Vagina (tissue), 2 donors: Measurements from ENCODE around the gene ANO7. TPM values are rescaled to one million over a fixed set of nuclear protein-coding genes. Genes with fewer than 3 reads are reported as not detected.
A peak's percentile ranks its signal among the peaks of the same experiment; 100 is the strongest.

Experiments
- DNase-seq, 2 donors: peaks; one replicate each; pipeline ENCODE4 v3.0.0-alpha.2; 2017; ENCODE audit errors: extremely low spot score in 2 of 2
- H3K27ac ChIP-seq: fragments of 200-600 bp; sonication (generic); one replicate; pipeline ENCODE4 v1.5.1; 2019
- H3K27me3 ChIP-seq: fragments of 200-600 bp; sonication (generic); one replicate; pipeline ENCODE4 v1.5.1; 2019
- H3K36me3 ChIP-seq, 2 donors: fragments of 200-600 bp; sonication (generic); one replicate each; pipeline ENCODE4 v1.5.1; 2017 to 2019
- H3K4me1 ChIP-seq: fragments of 200-600 bp; sonication (generic); one replicate; pipeline ENCODE4 v1.5.1; 2019
- H3K4me3 ChIP-seq, 2 donors: fragments of 200-600 bp; sonication (generic); 1 replicate in 1 of 2; 2 replicates in 1 of 2; pipeline ENCODE4 v1.5.1; 2016 to 2019
- H3K9me3 ChIP-seq: fragments of 200-600 bp; sonication (generic); one replicate; pipeline ENCODE4 v1.5.1; 2019
- POLR2A ChIP-seq, 2 donors: fragments of 450-650 bp; IDR thresholded peaks; one replicate each; pipeline ENCODE4 v1.6.1; 2017; ENCODE audit warnings: antibody characterized with exemption in 2 of 2, mild to moderate bottlenecking in 2 of 2, moderate library complexity in 2 of 2
- POLR2AphosphoS5 ChIP-seq, 2 donors: sonication (generic); formaldehyde crosslinking; IDR thresholded peaks; one replicate each; pipeline ENCODE4 v1.9.0; 2017; ENCODE audit warnings: antibody characterized with exemption in 2 of 2, mild to moderate bottlenecking in 2 of 2, low read depth in 1 of 2; ENCODE audit not compliant: insufficient read depth in 1 of 2
- intact Hi-C: fragments of 100-400 bp; cut with DNase I; formaldehyde crosslinking; loops from one replicate; pipeline ENCODE4 v1.15.1; 2023
- total RNA-seq: library from RNA; depleted of rRNA; stranded (reverse); fragments of >200 nt; gene quantifications from one replicate; pipeline ENCODE4 v1.2.3, GENCODE V29; 2016
- TF ChIP-seq, protein P1 (sequence below), 3 experiments: fragments of 450-650 bp in 2 of 3; fragments of 200-600 bp in 1 of 3; sonication (generic) in 1 of 3; IDR thresholded peaks; one replicate each; pipeline ENCODE4 v1.5.1; 2017 to 2019; ENCODE audit warnings: antibody characterized with exemption in 3 of 3, mild to moderate bottlenecking in 2 of 3, moderate library complexity in 2 of 3

ANO7 gene
- total RNA-seq, 1 donor from 2014 or later: 0.98 TPM

GRCh38 chr2:241173557-241173956 lies 14.9 kb upstream of the ANO7 start:
- H3K36me3 ChIP-seq: peaks cover 0 to 48% of the 10 kb centered on the region in 2 donors
- TF ChIP-seq, protein P1, sequence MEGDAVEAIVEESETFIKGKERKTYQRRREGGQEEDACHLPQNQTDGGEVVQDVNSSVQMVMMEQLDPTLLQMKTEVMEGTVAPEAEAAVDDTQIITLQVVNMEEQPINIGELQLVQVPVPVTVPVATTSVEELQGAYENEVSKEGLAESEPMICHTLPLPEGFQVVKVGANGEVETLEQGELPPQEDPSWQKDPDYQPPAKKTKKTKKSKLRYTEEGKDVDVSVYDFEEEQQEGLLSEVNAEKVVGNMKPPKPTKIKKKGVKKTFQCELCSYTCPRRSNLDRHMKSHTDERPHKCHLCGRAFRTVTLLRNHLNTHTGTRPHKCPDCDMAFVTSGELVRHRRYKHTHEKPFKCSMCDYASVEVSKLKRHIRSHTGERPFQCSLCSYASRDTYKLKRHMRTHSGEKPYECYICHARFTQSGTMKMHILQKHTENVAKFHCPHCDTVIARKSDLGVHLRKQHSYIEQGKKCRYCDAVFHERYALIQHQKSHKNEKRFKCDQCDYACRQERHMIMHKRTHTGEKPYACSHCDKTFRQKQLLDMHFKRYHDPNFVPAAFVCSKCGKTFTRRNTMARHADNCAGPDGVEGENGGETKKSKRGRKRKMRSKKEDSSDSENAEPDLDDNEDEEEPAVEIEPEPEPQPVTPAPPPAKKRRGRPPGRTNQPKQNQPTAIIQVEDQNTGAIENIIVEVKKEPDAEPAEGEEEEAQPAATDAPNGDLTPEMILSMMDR (IDR thresholded peaks at IDR 0.05): no peak

GRCh38 chr2:241177526-241178334 lies 10.7 kb upstream of the ANO7 start:
- Histone ChIP-seq H3K4me1 (no peaks in the 10 kb centered on the region), H3K9me3 (no peaks in the 10 kb centered on the region), H3K36me3 (peaks cover 0 to 27% of the 10 kb centered on the region in 2 donors), H3K4me3 (no peak overlapping the region), H3K27ac (no peak overlapping the region), H3K27me3 (no peaks in the 10 kb centered on the region)
- TF ChIP-seq, protein P1 (IDR thresholded peaks at IDR 0.05): no peak
- no peak for TF ChIP-seq POLR2AphosphoS5 (IDR thresholded peaks at IDR 0.05; ENCODE audit: insufficient read depth in 1 of 2, low read depth in 1 of 2)
- no peak for TF ChIP-seq POLR2A (IDR thresholded peaks at IDR 0.05)
- intact Hi-C loops: loop anchor here (5.0 kb wide), 1 partner anchor 110 kb away; no protein-coding TSS in a partner anchor
- no peak for DNase-seq

More at GRCh38 chr2:241173557-241173956, 14.9 kb upstream of the ANO7 start:
- no peak for DNase-seq
- Histone ChIP-seq H3K4me1 (no peaks in the 10 kb centered on the region), H3K4me3 (no peak overlapping the region), H3K27ac (no peak overlapping the region), H3K27me3 (no peaks in the 10 kb centered on the region), H3K9me3 (no peaks in the 10 kb centered on the region)
- intact Hi-C loops: no loop called here

GRCh38 chr2:241178961-241179360 lies 9.5 kb upstream of the ANO7 start:
- Histone ChIP-seq H3K27me3 (no peaks in the 10 kb centered on the region), H3K4me3 (no peak overlapping the region), H3K9me3 (no peaks in the 10 kb centered on the region), H3K4me1 (no peaks in the 10 kb centered on the region), H3K36me3 (peaks cover 0 to 34% of the 10 kb centered on the region in 2 donors), H3K27ac (peak overlapping the region; percentile 43)
- intact Hi-C loops: loop anchor here (5.0 kb wide), 1 partner anchor 108 kb away; no protein-coding TSS in a partner anchor
- no peak for DNase-seq
- TF ChIP-seq, protein P1 (IDR thresholded peaks at IDR 0.05): no peak
- no peak for TF ChIP-seq POLR2AphosphoS5 (IDR thresholded peaks at IDR 0.05; ENCODE audit: insufficient read depth in 1 of 2, low read depth in 1 of 2)
- TF ChIP-seq POLR2A (IDR thresholded peaks at IDR 0.05): no peak

DNA sequence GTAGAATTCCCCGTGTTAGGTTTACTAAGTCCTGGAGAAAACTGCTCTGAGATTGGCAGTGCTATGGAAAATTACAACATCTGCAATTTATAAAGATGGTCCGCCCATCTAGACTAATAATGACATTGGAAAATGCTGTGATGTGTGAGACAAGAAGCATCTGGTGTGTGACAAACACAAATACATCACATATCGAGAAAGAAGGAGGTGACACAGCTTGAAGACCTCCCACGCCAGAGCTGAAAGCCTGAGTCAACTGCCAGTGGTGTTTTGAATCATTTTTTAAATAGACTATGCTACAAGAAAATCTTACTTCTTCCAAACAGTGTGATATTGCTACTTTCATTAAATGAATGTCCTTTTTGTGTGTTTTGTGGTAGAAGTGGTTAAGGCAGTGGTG lies 8.6 kb upstream of the ANO7 start:
- no peak for DNase-seq
- no peak for TF ChIP-seq POLR2AphosphoS5 (IDR thresholded peaks at IDR 0.05; ENCODE audit: insufficient read depth in 1 of 2, low read depth in 1 of 2)
- no peak for TF ChIP-seq POLR2A (IDR thresholded peaks at IDR 0.05)
- TF ChIP-seq, protein P1 (IDR thresholded peaks at IDR 0.05): no peak
- Histone ChIP-seq H3K4me3 (no peak overlapping the region), H3K9me3 (no peaks in the 10 kb centered on the region), H3K27me3 (no peaks in the 10 kb centered on the region), H3K27ac (no peak overlapping the region), H3K4me1 (no peaks in the 10 kb centered on the region), H3K36me3 (peaks cover 0 to 33% of the 10 kb centered on the region in 2 donors)
- intact Hi-C loops: loop anchor here (5.0 kb wide), 1 partner anchor 107 kb away; no protein-coding TSS in a partner anchor

DNA sequence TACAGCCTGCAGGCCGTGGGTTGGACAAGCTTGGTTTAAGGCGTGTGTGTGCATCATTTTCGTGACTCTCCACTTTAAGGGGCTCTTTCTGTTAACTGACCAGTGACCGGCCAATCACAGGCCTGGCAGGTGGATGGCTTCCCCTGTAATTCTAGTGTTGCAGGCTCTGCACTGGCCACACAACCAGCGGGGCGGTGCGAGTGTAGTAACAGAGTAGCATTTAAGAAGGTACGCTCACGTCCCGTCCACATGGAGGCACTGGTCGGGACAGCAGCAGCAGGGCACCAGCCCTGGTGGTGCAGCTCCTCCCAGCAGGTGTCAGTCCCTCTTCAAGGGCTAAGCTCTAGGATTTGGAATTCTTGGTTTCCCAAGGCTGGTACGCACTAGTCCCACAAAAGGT lies 8.0 kb upstream of the ANO7 start:
- Histone ChIP-seq H3K36me3 (peaks cover 0 to 28% of the 10 kb centered on the region in 2 donors), H3K9me3 (no peaks in the 10 kb centered on the region), H3K4me3 (no peak overlapping the region), H3K27me3 (no peaks in the 10 kb centered on the region), H3K4me1 (no peaks in the 10 kb centered on the region), H3K27ac (no peak overlapping the region)
- TF ChIP-seq POLR2A (IDR thresholded peaks at IDR 0.05): no peak
- intact Hi-C loops: no loop called here
- no peak for DNase-seq
